ENCODE results near the gene CAPN10.

CAPN10 gene

DNA sequence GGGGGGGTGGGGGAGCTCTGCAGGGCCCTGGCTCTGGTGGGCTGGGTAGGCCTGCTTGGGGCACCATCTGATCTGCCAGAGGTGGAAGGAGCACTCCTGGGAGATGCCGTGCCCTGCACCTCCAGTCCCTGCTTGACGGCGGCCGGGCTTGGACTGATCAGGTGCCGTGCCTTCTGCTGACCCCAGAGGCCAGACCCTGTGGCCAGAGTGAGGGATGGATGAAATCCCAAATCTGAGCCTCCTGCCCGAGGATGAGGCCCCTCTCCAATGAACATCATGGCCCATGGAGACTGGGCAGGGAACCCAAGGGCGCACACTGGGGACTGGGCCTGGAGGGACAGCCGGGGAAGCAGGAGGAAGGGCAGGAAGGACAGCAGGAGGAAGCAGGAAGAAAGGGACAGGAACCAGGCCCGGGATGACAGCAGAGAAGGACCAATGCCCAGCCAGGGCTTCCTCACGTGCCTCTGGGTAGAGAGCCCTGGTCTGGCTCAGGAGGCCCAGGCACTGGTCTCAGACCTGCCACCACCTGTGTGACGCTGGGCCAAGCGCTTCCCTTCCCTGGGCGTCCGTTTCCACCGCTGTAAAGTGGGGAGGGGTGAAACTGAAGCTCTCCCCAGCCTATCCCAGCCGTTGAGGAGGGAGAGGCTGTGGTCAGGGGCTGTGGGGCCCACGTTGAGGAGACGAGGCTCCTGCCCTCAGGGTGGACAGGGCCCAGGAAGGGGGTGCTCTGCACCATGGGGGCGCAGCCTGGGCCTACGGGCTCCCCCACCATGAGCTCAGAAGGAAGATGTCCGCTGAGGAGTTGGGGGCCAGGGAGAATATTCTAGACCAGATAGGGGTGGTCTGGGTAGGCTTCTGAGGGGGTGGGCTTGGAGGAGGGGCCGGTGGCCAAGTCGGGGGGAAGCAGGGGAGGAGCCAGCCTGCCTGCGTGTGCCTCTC lies 37.7 kb downstream of the CAPN10 start:
- no peak overlapping the region for H3K4me3 ChIP-seq (ENCODE audit: low read depth, low read length)
- no peak for TF ChIP-seq CTCF (IDR thresholded peaks at IDR 0.05; ENCODE audit: low read depth, low read length, missing control alignments)
- DNase-seq (ENCODE audit: low read depth), result no peak
- in situ Hi-C loops (cut with HindIII; ENCODE audit: low sequenced_read_pairs), result no loop called here

GRCh38 chr2:240624950-240625621 lies 38.6 kb downstream of the CAPN10 start, which contains the start of gene GPR35:
Gene GPR35 (plus strand): TSS chr2:240625480. CDS start chr2:240629953, 4,473 bp downstream.
- DNase-seq (ENCODE audit: low read depth), result no peak
- in situ Hi-C loops (cut with HindIII; ENCODE audit: low sequenced_read_pairs), result no loop called here
- no peak for TF ChIP-seq CTCF (IDR thresholded peaks at IDR 0.05; ENCODE audit: low read depth, low read length, missing control alignments)
- no peak within 1 kb of the TSS for H3K4me3 ChIP-seq (ENCODE audit: low read depth, low read length)

DNA sequence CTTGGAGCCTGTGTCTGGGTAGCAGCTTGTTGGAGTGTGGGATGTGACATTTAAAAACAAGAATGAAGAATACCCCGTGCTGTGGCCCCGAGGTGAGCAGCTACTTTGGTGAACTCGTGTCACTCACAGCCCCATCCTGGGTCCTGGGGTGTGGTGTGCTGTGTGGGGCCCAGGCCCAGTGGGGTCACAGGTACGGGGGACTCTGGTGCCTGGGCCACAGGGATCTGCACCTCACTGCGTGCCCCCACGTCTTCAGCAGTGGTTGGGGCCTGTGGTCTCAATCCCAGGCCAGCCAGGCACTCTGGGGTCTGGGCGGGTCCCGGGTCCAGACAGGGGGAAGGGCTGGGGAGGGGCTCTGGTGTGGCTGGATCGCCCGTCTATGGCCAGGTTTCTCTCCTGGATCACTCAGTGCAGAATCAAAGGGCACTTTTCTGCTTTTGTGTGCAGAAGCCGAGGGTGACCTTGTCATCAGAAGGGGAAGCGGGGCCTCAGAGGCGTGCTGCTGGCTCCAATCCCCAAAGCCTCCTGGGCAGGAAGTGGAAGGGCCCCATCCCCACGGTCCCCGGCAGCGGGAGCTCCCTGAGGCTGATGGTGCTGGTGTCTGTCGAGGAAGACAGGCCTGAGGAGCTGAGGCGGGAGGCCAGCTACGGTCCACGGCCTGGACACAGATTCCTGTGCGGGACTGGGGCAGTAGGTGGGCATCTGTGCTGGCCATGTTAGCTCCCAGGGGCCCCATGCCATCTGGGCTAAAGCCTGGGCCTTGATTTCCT lies 40.2 kb downstream of the CAPN10 start:
- no peak for DNase-seq (ENCODE audit: low read depth)
- H3K4me3 ChIP-seq (ENCODE audit: low read depth, low read length), result no peak overlapping the region
- TF ChIP-seq CTCF (IDR thresholded peaks at IDR 0.05; ENCODE audit: low read depth, low read length, missing control alignments), result no peak
- in situ Hi-C loops (cut with HindIII; ENCODE audit: low sequenced_read_pairs), result no loop called here

DNA sequence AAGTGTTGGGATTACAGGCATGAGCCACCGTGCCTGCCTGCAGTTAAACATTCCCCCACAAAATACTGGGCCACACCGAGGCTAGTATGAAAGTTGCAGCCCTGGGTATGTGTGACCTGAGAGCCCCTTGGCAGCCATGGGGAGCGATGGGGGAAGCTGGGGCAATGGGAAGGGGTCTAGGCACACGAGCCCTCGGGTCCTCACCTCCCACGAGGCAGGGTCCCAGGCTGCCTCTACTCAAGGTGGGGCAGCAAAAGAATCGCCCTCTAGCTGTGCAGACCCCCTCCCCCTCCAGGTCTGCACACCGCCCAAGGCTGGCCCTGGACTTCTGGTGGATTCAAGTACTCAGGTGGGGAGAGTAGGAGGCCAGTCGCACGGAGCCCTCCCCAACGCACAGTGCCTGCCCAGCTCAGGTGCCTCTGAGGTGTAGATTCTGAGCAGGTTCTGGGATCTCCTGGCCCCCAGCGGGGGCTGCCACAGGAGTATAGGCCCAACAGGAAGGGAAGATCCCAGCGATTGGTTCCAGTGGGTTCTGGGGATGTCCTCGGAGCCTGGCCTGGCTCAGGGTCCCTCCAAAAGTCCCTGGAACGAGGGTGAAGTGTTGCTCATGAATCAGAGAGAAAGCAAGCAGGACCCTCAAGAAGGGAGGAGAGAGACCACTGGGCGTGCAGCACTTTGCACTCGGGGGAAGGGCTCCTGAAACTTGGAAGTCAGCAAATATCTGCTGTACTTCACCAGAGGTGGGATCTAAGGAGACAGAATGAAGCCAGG lies 41.4 kb downstream of the CAPN10 start:
- no peak for DNase-seq (ENCODE audit: low read depth)
- H3K4me3 ChIP-seq (ENCODE audit: low read depth, low read length), result no peak overlapping the region
- no peak for TF ChIP-seq CTCF (IDR thresholded peaks at IDR 0.05; ENCODE audit: low read depth, low read length, missing control alignments)
- in situ Hi-C loops (cut with HindIII; ENCODE audit: low sequenced_read_pairs), result no loop called here

DNA sequence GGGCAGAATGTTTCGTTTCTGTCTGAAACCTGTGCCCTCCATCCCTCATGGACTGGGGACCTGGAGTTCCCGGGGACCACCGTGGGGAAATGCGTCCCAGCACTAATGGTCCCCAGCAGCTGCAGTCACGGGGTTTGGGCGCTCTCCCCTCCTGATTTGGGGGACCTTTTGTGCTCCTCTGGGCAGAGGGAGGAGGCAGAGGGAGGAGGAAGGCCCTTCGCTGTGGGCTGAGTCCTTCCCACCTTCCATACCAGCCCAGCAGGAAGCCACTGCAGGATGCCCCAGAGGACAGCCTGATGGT lies 41.9 kb downstream of the CAPN10 start:
- no peak for DNase-seq (ENCODE audit: low read depth)
- in situ Hi-C loops (cut with HindIII; ENCODE audit: low sequenced_read_pairs), result no loop called here
- H3K4me3 ChIP-seq (ENCODE audit: low read depth, low read length), result no peak overlapping the region
- TF ChIP-seq CTCF (IDR thresholded peaks at IDR 0.05; ENCODE audit: low read depth, low read length, missing control alignments), result no peak

Data from astrocyte of the cerebellum (primary cell).